ENCODE measurements around the gene IQCK. TPM values are rescaled to one million over a fixed set of nuclear protein-coding genes. Genes with fewer than 3 reads are reported as not detected.

IQCK gene
- total and polyA plus RNA-seq, 2 donors (not counting 3 experiments of a cell fraction or from before 2014, with no cell fraction given): 17.2 to 18.1 TPM

DNA sequence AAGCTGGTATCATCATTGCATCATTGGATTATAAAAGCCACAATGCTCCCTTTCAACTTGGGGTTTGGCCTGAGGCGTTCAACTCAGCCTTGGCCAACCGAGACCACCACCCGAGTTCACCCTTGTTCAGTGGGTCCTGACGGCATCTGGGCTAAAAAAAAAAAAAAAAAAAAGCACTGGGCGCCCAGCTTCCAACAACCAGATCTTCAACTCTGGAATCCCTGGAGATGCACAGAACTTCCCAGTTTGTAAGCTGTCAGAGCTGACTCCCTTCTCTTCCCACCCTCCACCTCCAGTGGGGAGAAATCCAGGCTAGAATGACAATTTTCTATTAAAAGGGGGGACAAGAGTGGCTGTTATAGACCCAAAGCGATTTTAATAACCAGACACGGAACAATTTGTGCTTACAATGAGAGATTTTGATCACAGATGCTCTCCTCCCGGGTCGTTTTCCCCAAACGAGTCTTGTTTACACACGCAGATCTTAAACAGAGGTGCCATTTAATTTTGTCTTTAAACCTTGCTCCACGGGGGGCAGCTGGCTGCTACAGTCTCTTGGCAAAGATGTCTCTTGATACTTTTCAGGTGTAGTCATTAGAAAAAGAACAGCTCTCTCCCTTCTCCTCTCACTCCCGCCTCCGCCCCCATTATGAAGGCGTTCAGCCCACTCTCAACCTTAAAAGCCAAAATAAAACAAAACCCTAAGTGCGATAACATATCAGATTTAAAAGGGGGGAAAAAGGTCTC is 139.7 kb downstream of the IQCK start:
- Histone ChIP-seq H3K4me2 (ENCODE audit: insufficient read depth, low read length) (no peak overlapping the region), H3K9ac (replicated peaks; ENCODE audit: extremely low read depth, insufficient read depth, low read length) (no peak overlapping the region), H3K79me2 (ENCODE audit: control insufficient read depth, insufficient read depth, low read length) (no peaks in the 10 kb centered on the region), H3K9me3 (replicated peaks; ENCODE audit: control insufficient read depth, insufficient read depth, low read length) (no peaks in the 10 kb centered on the region), H3K4me1 (ENCODE audit: control insufficient read depth, extremely low read depth, insufficient read depth, low read length) (no peaks in the 10 kb centered on the region), H3K9me1 (replicated peaks; ENCODE audit: control insufficient read depth, extremely low read depth, insufficient read depth, low read length) (no peaks in the 10 kb centered on the region), H3K27me3 (ENCODE audit: control insufficient read depth in 2 of 2, insufficient read depth in 2 of 2, low read length in 2 of 2) (no peaks in the 10 kb centered on the region), H3K36me3 (ENCODE audit: control insufficient read depth in 2 of 2, extremely low read depth in 1 of 2, insufficient read depth in 2 of 2, low read length in 2 of 2) (peaks cover 0 to 2% of the 10 kb centered on the region in 2 experiments), H3K27ac (ENCODE audit: insufficient read depth, low read depth, low read length) (no peak overlapping the region), H2AFZ (ENCODE audit: low read depth, low read length) (peak overlapping the region; percentile 28), H4K20me1 (replicated peaks; ENCODE audit: control insufficient read depth, extremely low read depth, insufficient read depth, low read length) (no peaks in the 10 kb centered on the region), H3K4me3 (replicated peaks in 1 of 3; ENCODE audit: insufficient read depth in 1 of 3, low read depth in 1 of 3, low read length in 3 of 3) (no peak overlapping the region)
- TF ChIP-seq, protein P1, sequence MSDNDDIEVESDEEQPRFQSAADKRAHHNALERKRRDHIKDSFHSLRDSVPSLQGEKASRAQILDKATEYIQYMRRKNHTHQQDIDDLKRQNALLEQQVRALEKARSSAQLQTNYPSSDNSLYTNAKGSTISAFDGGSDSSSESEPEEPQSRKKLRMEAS (IDR thresholded peaks at IDR 0.05; ENCODE audit: insufficient read depth, insufficient read length): no peak
- TF ChIP-seq FOS (IDR thresholded peaks at IDR 0.05; ENCODE audit: borderline replicate concordance, insufficient read depth, low read length): no peak
- TF ChIP-seq POLR2AphosphoS5 (IDR thresholded peaks at IDR 0.05; ENCODE audit: insufficient read depth, low read depth, low read length): no peak
- no peak for TF ChIP-seq JUN (IDR thresholded peaks at IDR 0.05; ENCODE audit: borderline replicate concordance, insufficient read depth, insufficient read length, low read depth)
- no peak for TF ChIP-seq GATA2 (IDR thresholded peaks at IDR 0.05; ENCODE audit: insufficient read depth, insufficient read length, low read depth, low read length)
- TF ChIP-seq POLR2A (IDR thresholded peaks at IDR 0.05; ENCODE audit: low read depth, low read length): no peak
- no peak for TF ChIP-seq MYC (IDR thresholded peaks at IDR 0.05; ENCODE audit: low read depth, low read length)
- TF ChIP-seq, protein P2, sequence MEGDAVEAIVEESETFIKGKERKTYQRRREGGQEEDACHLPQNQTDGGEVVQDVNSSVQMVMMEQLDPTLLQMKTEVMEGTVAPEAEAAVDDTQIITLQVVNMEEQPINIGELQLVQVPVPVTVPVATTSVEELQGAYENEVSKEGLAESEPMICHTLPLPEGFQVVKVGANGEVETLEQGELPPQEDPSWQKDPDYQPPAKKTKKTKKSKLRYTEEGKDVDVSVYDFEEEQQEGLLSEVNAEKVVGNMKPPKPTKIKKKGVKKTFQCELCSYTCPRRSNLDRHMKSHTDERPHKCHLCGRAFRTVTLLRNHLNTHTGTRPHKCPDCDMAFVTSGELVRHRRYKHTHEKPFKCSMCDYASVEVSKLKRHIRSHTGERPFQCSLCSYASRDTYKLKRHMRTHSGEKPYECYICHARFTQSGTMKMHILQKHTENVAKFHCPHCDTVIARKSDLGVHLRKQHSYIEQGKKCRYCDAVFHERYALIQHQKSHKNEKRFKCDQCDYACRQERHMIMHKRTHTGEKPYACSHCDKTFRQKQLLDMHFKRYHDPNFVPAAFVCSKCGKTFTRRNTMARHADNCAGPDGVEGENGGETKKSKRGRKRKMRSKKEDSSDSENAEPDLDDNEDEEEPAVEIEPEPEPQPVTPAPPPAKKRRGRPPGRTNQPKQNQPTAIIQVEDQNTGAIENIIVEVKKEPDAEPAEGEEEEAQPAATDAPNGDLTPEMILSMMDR (IDR thresholded peaks at IDR 0.05; ENCODE audit: extremely low read depth in 1 of 2, insufficient read depth in 1 of 2, low read depth in 1 of 2, low read length in 2 of 2): no peak
- TF ChIP-seq EZH2 (IDR thresholded peaks at IDR 0.05; ENCODE audit: borderline replicate concordance, low read depth, low read length, severe bottlenecking): no peak
- DNase-seq (ENCODE audit: low read depth, low spot score) (no peak), FAIRE-seq (no peak)
- CTCF ChIA-PET: interaction anchor here (0.6 to 1.2 kb wide), 4 partner anchors 41 to 257 kb away, joined by 3 to 4 read pairs (median 4); partner anchors contain the start of genes IQCK and KNOP1
- TSS peak; percentile 26 for BruUV-seq (replicated peaks)
- POLR2A ChIA-PET: interaction anchor here (1.1 kb wide), 1 partner anchor 109 kb away, joined by 3 read pairs; no protein-coding TSS in a partner anchor
- intact Hi-C loops (cut with micrococcal nuclease) (no loop called here), dilution Hi-C loops (cut with MboI; ENCODE audit: extremely low pct_ligation_motif_present, low sequenced_read_pairs) (no loop called here)

Measured in endothelial cell of umbilical vein (primary cell).